IMR-90 (cell line): ENCODE measurements around the gene ITPK1.

Source experiments
- CTCF ChIP-seq: conservative IDR thresholded peaks from 2 replicates; pipeline ENCODE4 v1.5.1; 2012; ENCODE audit warnings: mild to moderate bottlenecking, low read depth, low read length, improper control_type of control experiment
- ELK1 ChIP-seq: fragments of 150-350 bp; IDR thresholded peaks from 2 replicates; pipeline ENCODE4 v1.6.1; 2016; ENCODE audit warnings: low read depth, mild to moderate bottlenecking, low read length, moderate library complexity, borderline replicate concordance
- MAZ ChIP-seq: IDR thresholded peaks from 2 replicates; pipeline ENCODE4 v1.6.1; 2012; ENCODE audit warnings: low read depth, mild to moderate bottlenecking, low read length, improper control_type of control experiment, moderate library complexity, borderline replicate concordance
- POLR2A ChIP-seq: IDR thresholded peaks from 2 replicates; pipeline ENCODE4 v1.6.1; 2012; ENCODE audit warnings: mild to moderate bottlenecking, low read depth, low read length

GRCh38 chr14:93035585-93035916, 80.2 kb downstream of the ITPK1 start:
- no peak for TF ChIP-seq CTCF
- TF ChIP-seq POLR2A, result no peak
- TF ChIP-seq MAZ, result no peak
- TF ChIP-seq ELK1, result no peak
